Measurements from ENCODE around the gene SREBF2. TPM values are rescaled to one million over a fixed set of nuclear protein-coding genes. Genes with fewer than 3 reads are reported as not detected.

The SREBF2 gene
- total and polyA plus RNA-seq, 9 of the 15 experiments (the other 6 are each of a cell fraction or from before 2014, with no cell fraction given) = 1.1 to 84.2 (median 26.9) TPM

DNA sequence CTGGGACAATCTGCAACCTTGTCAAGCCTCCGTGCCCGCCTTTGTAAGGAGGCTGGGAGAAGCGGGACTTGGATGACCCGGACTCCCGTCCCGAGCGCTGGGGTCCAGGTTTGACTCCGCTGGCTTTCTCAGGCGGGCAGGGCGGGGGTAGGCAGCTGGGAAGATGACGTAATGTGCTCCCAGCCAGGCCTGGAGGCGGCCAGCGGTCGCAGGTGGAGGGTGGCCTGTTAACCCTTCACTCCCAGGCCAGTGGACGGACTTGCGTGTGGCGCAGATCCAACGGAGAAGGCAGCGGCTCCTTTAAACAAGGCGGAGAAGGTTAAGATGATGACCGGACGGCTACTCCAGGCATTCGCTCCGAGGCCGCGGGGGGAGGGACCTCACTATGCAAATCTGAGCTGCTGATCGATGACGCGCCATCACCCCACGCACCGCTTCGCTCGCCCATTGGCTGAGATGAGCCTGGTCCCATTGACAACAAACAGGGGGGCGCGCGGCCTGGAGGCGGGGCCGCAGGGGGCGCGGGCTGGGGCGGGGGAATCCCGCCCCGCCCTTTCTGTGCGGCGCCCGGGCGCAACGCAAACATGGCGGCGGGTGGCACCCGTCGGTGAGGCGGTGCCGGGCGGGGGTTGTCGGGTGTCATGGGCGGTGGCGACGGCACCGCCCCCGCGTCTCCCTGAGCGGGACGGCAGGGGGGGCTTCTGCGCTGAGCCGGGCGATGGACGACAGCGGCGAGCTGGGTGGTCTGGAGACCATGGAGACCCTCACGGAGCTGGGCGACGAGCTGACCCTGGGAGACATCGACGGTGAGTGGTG lies at the start of gene SREBF2 (continued):
- TF ChIP-seq GATA2 (CRISPR knock-in tag; IDR thresholded peaks at IDR 0.05) = no peak
- TF ChIP-seq GMEB1 (CRISPR knock-in tag; IDR thresholded peaks at IDR 0.05) = peak; percentile 60
- TF ChIP-seq ZFP30 (CRISPR knock-in tag; IDR thresholded peaks at IDR 0.05; ENCODE audit: borderline replicate concordance) = no peak
- TF ChIP-seq ZNF75A (CRISPR knock-in tag; IDR thresholded peaks at IDR 0.05) = no peak
- TF ChIP-seq, protein P1, sequence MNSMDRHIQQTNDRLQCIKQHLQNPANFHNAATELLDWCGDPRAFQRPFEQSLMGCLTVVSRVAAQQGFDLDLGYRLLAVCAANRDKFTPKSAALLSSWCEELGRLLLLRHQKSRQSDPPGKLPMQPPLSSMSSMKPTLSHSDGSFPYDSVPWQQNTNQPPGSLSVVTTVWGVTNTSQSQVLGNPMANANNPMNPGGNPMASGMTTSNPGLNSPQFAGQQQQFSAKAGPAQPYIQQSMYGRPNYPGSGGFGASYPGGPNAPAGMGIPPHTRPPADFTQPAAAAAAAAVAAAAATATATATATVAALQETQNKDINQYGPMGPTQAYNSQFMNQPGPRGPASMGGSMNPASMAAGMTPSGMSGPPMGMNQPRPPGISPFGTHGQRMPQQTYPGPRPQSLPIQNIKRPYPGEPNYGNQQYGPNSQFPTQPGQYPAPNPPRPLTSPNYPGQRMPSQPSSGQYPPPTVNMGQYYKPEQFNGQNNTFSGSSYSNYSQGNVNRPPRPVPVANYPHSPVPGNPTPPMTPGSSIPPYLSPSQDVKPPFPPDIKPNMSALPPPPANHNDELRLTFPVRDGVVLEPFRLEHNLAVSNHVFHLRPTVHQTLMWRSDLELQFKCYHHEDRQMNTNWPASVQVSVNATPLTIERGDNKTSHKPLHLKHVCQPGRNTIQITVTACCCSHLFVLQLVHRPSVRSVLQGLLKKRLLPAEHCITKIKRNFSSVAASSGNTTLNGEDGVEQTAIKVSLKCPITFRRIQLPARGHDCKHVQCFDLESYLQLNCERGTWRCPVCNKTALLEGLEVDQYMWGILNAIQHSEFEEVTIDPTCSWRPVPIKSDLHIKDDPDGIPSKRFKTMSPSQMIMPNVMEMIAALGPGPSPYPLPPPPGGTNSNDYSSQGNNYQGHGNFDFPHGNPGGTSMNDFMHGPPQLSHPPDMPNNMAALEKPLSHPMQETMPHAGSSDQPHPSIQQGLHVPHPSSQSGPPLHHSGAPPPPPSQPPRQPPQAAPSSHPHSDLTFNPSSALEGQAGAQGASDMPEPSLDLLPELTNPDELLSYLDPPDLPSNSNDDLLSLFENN (IDR thresholded peaks at IDR 0.05; ENCODE audit: low read depth in 2 of 2, low read length in 2 of 2) = peak in 1 of 2 experiments; percentile 32; a peak in 1 of 4 replicates
- no peak for TF ChIP-seq SRSF3 (IDR thresholded peaks at IDR 0.05; ENCODE audit: insufficient read depth, low read length)
- TF ChIP-seq NCOR1 (IDR thresholded peaks at IDR 0.05) = peak; percentile 45; the same call in 1 of the 2 replicates
- no peak for TF ChIP-seq MITF (IDR thresholded peaks at IDR 0.05)
- TF ChIP-seq, protein P2, sequence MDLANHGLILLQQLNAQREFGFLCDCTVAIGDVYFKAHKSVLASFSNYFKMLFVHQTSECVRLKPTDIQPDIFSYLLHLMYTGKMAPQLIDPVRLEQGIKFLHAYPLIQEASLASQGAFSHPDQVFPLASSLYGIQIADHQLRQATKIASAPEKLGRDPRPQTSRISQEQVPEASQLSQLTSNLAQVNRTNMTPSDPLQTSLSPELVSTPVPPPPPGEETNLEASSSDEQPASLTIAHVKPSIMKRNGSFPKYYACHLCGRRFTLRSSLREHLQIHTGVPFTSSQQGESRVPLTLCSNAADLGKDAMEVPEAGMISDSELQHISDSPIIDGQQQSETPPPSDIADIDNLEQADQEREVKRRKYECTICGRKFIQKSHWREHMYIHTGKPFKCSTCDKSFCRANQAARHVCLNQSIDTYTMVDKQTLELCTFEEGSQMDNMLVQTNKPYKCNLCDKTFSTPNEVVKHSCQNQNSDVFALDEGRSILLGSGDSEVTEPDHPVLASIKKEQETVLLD (IDR thresholded peaks at IDR 0.05) = peak; percentile 58; the same call in 1 of the 2 replicates
- no peak for TF ChIP-seq WHSC1 (IDR thresholded peaks at IDR 0.05; ENCODE audit: low read length)
- TF ChIP-seq BHLHE40 (IDR thresholded peaks at IDR 0.05; ENCODE audit: low read length) = 0 out of 2 replicates have a peak, but pooled peaks have one; percentile 36
- 0 out of 2 replicates have a peak, but pooled peaks have one; percentile 2 for TF ChIP-seq NR2C1 (IDR thresholded peaks at IDR 0.05)
- peak; percentile 51; the same call in 1 of the 2 replicates for TF ChIP-seq NR2C1 (tag; IDR thresholded peaks at IDR 0.05)
- peak; percentile 35 for TF ChIP-seq RB1 (IDR thresholded peaks at IDR 0.05; ENCODE audit: low read depth)
- TF ChIP-seq, protein P3, sequence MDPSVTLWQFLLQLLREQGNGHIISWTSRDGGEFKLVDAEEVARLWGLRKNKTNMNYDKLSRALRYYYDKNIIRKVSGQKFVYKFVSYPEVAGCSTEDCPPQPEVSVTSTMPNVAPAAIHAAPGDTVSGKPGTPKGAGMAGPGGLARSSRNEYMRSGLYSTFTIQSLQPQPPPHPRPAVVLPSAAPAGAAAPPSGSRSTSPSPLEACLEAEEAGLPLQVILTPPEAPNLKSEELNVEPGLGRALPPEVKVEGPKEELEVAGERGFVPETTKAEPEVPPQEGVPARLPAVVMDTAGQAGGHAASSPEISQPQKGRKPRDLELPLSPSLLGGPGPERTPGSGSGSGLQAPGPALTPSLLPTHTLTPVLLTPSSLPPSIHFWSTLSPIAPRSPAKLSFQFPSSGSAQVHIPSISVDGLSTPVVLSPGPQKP (CRISPR knock-in tag; IDR thresholded peaks at IDR 0.05) = no peak
- no peak for TF ChIP-seq ZNF511 (CRISPR knock-in tag; IDR thresholded peaks at IDR 0.05)
- TF ChIP-seq LCOR (CRISPR knock-in tag; IDR thresholded peaks at IDR 0.05) = peak; percentile 58; the same call in 1 of the 2 replicates
- peak; percentile 84 for TF ChIP-seq SMAD4 (CRISPR knock-in tag; conservative IDR thresholded peaks at IDR 0.05)
